Stimulated activated CD4-positive, alpha-beta T cell treated with anti-CD3 and anti-CD28 coated beads, TNF-alpha, amount 100 ng/mL, for 1 hour (primary cell): ENCODE results near the gene FAM234B.

Experiments
- DNase-seq, 3 donors: peaks; one replicate each; pipeline ENCODE4 v3.0.0-alpha.2; 2020; ENCODE audit warnings: low read depth in 3 of 3, low spot score in 1 of 3

Gene FAM234B

GRCh38 chr12:13088496-13088895 lies 44.3 kb downstream of the FAM234B start:
- DNase-seq = no peak

GRCh38 chr12:13090054-13090453 lies 45.9 kb downstream of the FAM234B start:
- no peak for DNase-seq

GRCh38 chr12:13091832-13092231 lies 47.7 kb downstream of the FAM234B start:
- DNase-seq = no peak

DNA sequence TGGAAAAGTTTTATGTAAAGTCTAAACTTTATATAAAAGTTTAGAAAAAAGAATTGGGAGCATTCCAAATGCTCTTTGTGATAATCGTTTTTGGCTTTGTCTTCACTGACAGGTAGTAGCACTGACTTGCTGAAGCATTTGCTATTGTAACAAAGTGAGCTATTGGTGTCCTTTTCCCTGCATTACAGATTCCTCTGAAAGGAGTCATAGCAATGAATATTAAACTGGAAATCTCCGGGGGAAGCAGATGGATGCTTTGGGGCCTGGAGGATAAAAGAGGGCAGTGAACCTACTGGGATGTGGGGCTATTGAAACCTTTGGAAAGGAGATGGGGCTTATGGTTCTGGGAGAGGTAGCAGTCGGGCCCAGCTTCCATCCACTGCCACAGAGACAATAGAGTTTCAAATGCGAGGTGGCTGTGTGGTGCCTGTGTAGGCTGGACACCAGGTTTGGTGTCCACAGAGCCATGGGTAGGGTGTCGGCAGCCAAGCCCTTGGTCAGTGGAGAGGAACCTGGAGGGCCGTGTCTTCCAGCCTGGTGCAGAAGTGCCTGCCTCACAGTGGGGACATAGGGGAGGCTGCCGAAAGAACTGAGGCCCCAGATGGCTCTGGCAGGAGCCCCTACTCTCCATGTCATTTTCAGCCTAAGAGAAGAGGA lies 49.1 kb downstream of the FAM234B start:
- DNase-seq = no peak

DNA sequence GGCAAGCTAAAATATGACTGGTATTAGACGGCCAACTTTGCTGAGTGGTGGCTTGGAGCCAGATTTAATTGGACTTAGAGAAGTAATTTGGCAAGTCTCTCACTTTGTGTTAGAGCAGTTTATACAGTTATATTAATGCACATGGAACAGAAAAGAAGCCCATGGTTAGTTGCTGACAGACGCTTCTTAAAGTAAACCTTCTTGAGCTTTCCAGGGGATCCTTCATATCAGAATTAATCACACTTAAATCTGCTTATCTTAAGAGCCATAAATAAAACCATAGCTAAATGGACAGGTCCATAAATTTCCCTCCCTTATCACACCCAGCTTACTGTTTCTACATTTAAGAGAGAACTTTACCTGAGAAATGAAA lies 49.7 kb downstream of the FAM234B start:
- DNase-seq = no peak

DNA sequence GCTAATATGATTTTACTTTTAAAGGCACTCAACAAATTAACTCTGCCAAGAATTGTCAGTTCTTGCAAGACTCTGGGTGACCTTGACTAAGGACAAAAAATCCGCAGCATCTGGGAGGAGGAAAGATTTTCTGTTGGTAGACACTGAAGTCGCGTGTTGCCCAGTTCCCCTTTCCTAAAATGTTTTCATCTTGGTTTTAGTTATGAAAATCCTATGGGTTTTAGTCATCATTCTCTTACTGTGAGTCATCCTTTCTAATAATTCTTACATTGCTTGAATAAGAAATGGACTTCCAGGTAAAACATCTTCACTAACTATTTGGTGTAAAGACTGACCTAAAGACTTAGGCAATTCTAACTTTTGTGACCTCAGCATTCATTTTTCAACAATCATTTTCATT lies 50.2 kb downstream of the FAM234B start:
- no peak for DNase-seq

- no peak for DNase-seq
Observed at GRCh38 chr12:13095266-13095995, 51.2 kb downstream of the FAM234B start.

- DNase-seq = no peak
Observed at GRCh38 chr12:13097491-13098011, 53.4 kb downstream of the FAM234B start.

GRCh38 chr12:13099066-13099843 lies 55.1 kb downstream of the FAM234B start:
- DNase-seq = no peak

- no peak for DNase-seq
Observed at GRCh38 chr12:13099844-13100604, 55.8 kb downstream of the FAM234B start.

DNA sequence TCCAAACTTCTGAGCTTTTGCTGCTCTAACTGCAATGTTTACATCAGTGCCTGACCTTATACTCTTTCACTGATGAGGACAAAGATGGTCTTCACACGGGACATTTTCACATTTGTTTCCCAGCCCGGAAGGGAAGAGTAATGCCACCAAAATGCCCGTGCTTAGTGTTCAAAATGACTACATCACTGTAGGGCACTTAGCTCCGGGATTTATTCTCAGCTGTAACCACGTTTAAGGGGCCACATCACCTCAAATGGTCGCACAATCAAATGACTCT lies 56.4 kb downstream of the FAM234B start:
- DNase-seq = no peak

GRCh38 chr12:13100882-13101769 lies 56.9 kb downstream of the FAM234B start:
- peak; percentile 73 to 84 (median 78) for DNase-seq

GRCh38 chr12:13101821-13102375 lies 57.7 kb downstream of the FAM234B start:
- no peak for DNase-seq

DNA sequence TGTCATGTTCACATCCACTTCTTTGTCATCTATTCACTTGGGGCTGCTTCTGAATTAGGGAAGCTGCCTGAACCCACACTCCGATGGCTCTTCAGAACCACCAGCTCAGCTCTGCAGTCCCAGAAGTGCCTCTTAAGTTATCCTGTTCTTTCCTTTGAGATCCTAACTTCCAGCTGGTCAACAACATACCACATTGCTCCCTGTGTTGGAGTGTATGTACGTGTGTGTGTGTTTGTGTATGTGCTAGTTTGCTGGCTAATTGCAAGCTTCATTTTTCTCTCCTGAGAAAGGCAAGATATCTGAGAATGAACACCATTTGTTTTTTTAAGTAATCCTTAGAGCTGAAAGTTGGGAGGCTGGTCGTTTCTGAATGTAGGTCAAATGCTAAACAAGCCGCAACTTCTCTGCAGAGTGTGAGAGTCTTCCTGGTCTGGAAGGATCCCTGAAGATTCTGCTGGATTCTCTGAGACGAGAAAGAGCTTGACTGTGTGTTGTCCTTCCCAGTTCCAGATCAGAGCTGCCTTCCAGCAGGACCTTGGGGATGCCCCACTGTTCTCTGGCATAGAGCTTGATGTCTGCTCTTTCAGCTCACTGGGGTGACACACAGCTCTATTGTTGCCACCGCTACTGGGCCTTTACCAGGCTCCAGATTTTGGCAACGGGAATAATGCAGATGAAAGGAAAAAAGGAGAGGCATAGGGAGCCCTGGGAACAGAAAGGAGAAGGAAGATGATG lies 58.4 kb downstream of the FAM234B start:
- DNase-seq = no peak

- DNase-seq = no peak
Observed at GRCh38 chr12:13103391-13104033, 59.3 kb downstream of the FAM234B start, which contains the start of gene GSG1. Gene GSG1 (minus strand): TSS chr12:13103667. CDS start chr12:13103512, 155 bp downstream.

GRCh38 chr12:13104409-13104808 lies 60.2 kb downstream of the FAM234B start:
- DNase-seq = no peak

DNA sequence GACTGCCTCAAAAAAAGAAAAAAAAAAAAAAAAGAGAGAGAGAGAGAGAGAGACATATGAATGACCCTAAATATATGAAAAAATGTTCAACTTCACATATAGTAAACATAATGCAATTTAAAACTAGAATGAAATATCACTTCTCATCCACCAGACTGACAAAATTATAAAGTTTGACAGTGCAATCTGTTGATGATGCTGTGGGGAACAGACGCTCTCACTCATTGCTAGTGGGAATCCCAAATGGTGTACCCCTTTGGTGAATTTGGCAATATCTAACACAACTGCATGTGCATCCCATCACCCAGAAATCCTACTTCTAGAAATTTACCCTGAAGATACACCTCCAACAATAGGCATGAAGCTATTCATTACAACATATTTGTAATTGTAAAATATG lies 61.6 kb downstream of the FAM234B start:
- no peak for DNase-seq

GRCh38 chr12:13106666-13107065 lies 62.5 kb downstream of the FAM234B start:
- no peak for DNase-seq

DNA sequence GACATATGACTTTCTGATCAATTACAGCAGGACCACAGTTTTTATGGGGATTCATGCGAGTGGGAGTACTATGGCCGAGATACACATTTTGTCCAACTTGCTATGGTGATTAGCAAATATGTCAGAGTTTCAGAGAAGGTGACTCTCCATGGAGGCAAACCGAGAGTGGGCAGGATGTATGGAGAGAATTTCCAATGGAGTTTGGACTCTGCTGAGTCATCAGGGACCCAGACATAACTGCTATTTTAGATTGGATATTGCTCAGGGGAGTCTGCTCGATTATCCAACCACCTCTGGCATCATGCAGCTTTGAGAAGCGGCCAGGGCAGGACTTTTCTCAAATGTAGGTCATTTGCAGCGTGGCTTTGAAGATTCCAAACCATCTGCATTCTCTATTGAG lies 68.8 kb downstream of the FAM234B start:
- DNase-seq = no peak
